ENCODE data around the gene MARCHF2.

- TF ChIP-seq, protein P1, sequence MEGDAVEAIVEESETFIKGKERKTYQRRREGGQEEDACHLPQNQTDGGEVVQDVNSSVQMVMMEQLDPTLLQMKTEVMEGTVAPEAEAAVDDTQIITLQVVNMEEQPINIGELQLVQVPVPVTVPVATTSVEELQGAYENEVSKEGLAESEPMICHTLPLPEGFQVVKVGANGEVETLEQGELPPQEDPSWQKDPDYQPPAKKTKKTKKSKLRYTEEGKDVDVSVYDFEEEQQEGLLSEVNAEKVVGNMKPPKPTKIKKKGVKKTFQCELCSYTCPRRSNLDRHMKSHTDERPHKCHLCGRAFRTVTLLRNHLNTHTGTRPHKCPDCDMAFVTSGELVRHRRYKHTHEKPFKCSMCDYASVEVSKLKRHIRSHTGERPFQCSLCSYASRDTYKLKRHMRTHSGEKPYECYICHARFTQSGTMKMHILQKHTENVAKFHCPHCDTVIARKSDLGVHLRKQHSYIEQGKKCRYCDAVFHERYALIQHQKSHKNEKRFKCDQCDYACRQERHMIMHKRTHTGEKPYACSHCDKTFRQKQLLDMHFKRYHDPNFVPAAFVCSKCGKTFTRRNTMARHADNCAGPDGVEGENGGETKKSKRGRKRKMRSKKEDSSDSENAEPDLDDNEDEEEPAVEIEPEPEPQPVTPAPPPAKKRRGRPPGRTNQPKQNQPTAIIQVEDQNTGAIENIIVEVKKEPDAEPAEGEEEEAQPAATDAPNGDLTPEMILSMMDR (IDR thresholded peaks at IDR 0.05; ENCODE audit: insufficient read depth, low read depth, low read length) = no peak
- no peak for TF ChIP-seq EZH2 (IDR thresholded peaks at IDR 0.05; ENCODE audit: insufficient read depth, low read length)
Measured at GRCh38 chr19:8370176-8371010, 42.7 kb upstream of the MARCHF2 start.

All from astrocyte (in vitro differentiated cells and primary cell).